GM12878 (cell line): Measurements from ENCODE around the gene CA14. TPM values are rescaled to one million over a fixed set of nuclear protein-coding genes. Genes with fewer than 3 reads are reported as not detected.
"Not testable (repeated sequence)": the region's sequence is repeated elsewhere in the genome, so short reads cannot be mapped to it uniquely, and the experiment has no call there.

ENCODE experiments used
- ATAC-seq: fragments of 200-7000 bp; cut with Tn5 transposase; 3 replicates; pipeline ENCODE4 v1.9.1; 2020; ENCODE audit warnings: mild to moderate bottlenecking, moderate library complexity
- BruUV-seq: library from RNA; stranded (reverse); fragments of 400-500 nt; replicated peaks from 2 replicates; lab custom pipeline; 2021; lab: Mats Ljungman, UMichigan
- CTCF ChIA-PET: fragments of 300-600 bp; sonication (Branson Sonifier 250); formaldehyde crosslinking; extraction: SDS; loops from one replicate; lab custom pipeline; 2021; ENCODE audit warnings: inconsistent platforms; lab: Yijun Ruan, JAX
- POLR2A ChIA-PET: fragments of 350-600 bp; formaldehyde crosslinking; extraction: SDS; loops from one replicate; lab custom pipeline; 2021; ENCODE audit warnings: inconsistent platforms; lab: Charles Lee
- RAD21 ChIA-PET: fragments of 300-600 bp; sonication (Branson Sonifier 250); formaldehyde crosslinking; loops from one replicate; lab custom pipeline; 2023; ENCODE audit warnings: antibody characterized with exemption; ENCODE audit not compliant: unreplicated experiment; lab: Charles Lee
- SMC1A ChIA-PET: fragments of 300-600 bp; sonication (Branson Sonifier 250); formaldehyde crosslinking; loops from one replicate; lab custom pipeline; 2023; ENCODE audit not compliant: unreplicated experiment, uncharacterized antibody; lab: Charles Lee
- DNase-seq: peaks from one replicate; pipeline ENCODE4 v3.0.0-alpha.2; 2011; ENCODE audit warnings: low read depth, low spot score
- FAIRE-seq: peaks from 3 replicates; lab custom pipeline; 2011; peaks lifted over from hg19 to GRCh38; lab: Jason Lieb, UNC
- H2AFZ ChIP-seq: 2 replicates; pipeline ENCODE4 v1.6.0; 2011; ENCODE audit warnings: low read depth, low read length, control low read depth; ENCODE audit not compliant: control insufficient read depth
- H3K27ac ChIP-seq: 2 replicates; pipeline ENCODE4 v1.5.1; 2011; ENCODE audit warnings: control low read depth; ENCODE audit not compliant: control insufficient read depth, insufficient read depth
- H3K27me3 ChIP-seq, 2 experiments: replicated peaks in 1 of 2; 2 replicates each; pipeline versions ENCODE4 v1.6.0 to v1.6.1; 2011; ENCODE audit warnings: low read length in 1 of 2; ENCODE audit not compliant: control insufficient read depth in 2 of 2, insufficient read depth in 2 of 2
- H3K36me3 ChIP-seq, 2 experiments: 2 replicates each; pipeline ENCODE4 v1.5.1; 2011; ENCODE audit warnings: low read length in 1 of 2; ENCODE audit not compliant: control insufficient read depth in 2 of 2, insufficient read depth in 2 of 2
- H3K4me1 ChIP-seq: 2 replicates; pipeline ENCODE4 v1.6.1; 2011; ENCODE audit warnings: mild to moderate bottlenecking, low read length, moderate library complexity, mixed read lengths; ENCODE audit not compliant: control insufficient read depth, insufficient read depth
- H3K4me2 ChIP-seq: 2 replicates; pipeline ENCODE4 v1.6.0; 2011; ENCODE audit warnings: control low read depth; ENCODE audit not compliant: control insufficient read depth, insufficient read depth
- H3K4me3 ChIP-seq: fragments of 200-600 bp; sonication (generic); 2 replicates; pipeline ENCODE4 v1.5.1; 2016
- H3K79me2 ChIP-seq: 2 replicates; pipeline ENCODE4 v1.6.0; 2011; ENCODE audit warnings: low read length; ENCODE audit not compliant: control insufficient read depth, insufficient read depth
- H3K9ac ChIP-seq: 2 replicates; pipeline ENCODE4 v1.8.0; 2011; ENCODE audit warnings: low read length, control low read depth, mixed read lengths; ENCODE audit not compliant: control insufficient read depth, insufficient read depth
- H3K9me3 ChIP-seq: replicated peaks from 3 replicates; pipeline ENCODE4 v1.5.1; 2011; ENCODE audit warnings: mild to moderate bottlenecking, low read length; ENCODE audit not compliant: control insufficient read depth, insufficient read depth
- H4K20me1 ChIP-seq: 2 replicates; pipeline ENCODE4 v1.6.0; 2011; ENCODE audit not compliant: control insufficient read depth, insufficient read depth
- CREB1 ChIP-seq: IDR thresholded peaks from 2 replicates; pipeline ENCODE4 v1.6.1; 2012; ENCODE audit warnings: low read depth, mild to moderate bottlenecking, inconsistent platforms
- PML ChIP-seq: IDR thresholded peaks from 2 replicates; pipeline ENCODE4 v1.6.1; 2012; ENCODE audit warnings: low read length, inconsistent platforms
- WGBS: methylation state at CpG from one replicate; pipeline ENCODE4 v1.1.6; 2016; ENCODE audit warnings: low lambda C conversion rate; ENCODE audit not compliant: insufficient replicate concordance, insufficient coverage; ENCODE audit errors: missing lambda C conversion rate; 5-methylcytosine and 5-hydroxymethylcytosine counted together
- in situ Hi-C: fragments of 300-500 bp; cut with MboI; formaldehyde crosslinking; loops from 9 replicates; pipeline ENCODE4 v1.14.3; 2018; ENCODE audit warnings: mixed read lengths
- intact Hi-C: fragments of 100-400 bp; cut with micrococcal nuclease; formaldehyde crosslinking; loops from one replicate; pipeline ENCODE4 v1.14.2; 2022; ENCODE audit not compliant: unreplicated experiment
- polyA plus RNA-seq, 11 experiments: library from polyadenylated mRNA; depleted of rRNA in 4 of 11; unstranded in 6 of 11; stranded (reverse) in 5 of 11; fragments of >200 nt; fragmentation: Nextera tagmentation in 4 of 11; fragmentation: Illumina TruSeq in 1 of 11; extraction: Ambion mirVana in 4 of 11; extraction: Trizol in 1 of 11; gene quantifications; 1 replicate in 1 of 11; 2 replicates in 10 of 11; pipeline versions ENCODE4 v1.2.1 to v1.2.3, GENCODE V29; 2011 to 2016; ENCODE audit warnings: inconsistent platforms in 2 of 11, missing spikeins in 2 of 11, low read depth in 1 of 11
- total RNA-seq, 4 experiments: library from RNA; depleted of rRNA in 3 of 4; stranded (reverse); fragments of >200 nt in 3 of 4; fragmentation: Illumina TruSeq in 1 of 4; extraction: Trizol in 1 of 4; gene quantifications; 2 replicates each; pipeline versions ENCODE4 v1.2.1 to v1.2.3, GENCODE V29; 2013 to 2021

Gene CA14
- total and polyA plus RNA-seq, 10 of the 15 experiments (the other 5 are each of a cell fraction or from before 2014, with no cell fraction given) = 0.11 to 0.35 (median 0.29) TPM; not detected in 6

DNA sequence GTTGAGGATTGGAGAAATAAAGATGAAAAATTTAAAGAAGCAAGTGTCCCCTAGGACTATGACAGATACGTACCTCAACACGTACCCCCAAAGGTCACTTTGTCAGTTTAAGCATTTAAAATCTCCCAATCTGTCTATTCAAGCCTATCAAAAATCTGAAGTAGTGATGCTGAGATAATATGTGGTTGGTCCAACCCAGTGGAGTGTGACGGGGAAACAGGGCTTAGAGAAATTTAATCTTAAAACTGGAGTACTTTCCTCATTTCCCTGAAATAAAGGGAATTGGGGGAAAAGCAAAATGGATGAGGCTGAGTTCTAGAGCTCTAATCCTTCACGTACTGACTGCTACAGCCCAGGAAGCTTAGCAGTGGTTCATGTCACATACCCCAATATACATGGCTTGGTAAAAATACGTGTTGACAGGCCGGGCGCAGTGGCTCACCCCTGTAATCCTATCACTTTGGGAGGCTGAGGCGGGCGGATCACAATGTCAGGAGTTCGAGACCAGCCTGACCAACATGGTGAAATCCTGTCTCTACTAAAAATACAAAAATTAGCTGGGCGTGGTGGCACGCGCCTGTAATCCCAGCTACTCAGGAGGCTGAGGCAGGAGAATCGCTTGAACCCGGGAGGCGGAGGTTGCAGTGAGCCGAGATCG is 43.3 kb upstream of the CA14 start:
- POLR2A ChIA-PET = interaction anchor here (1.3 kb wide), 1 partner anchor 19 kb away, joined by 5 read pairs; no protein-coding TSS in a partner anchor
- CTCF ChIA-PET = interaction anchor here (1.2 to 1.7 kb wide), 2 partner anchors 10 to 17 kb away, joined by 4 to 5 read pairs; no protein-coding TSS in a partner anchor
- peak; percentile 18 for FAIRE-seq

DNA sequence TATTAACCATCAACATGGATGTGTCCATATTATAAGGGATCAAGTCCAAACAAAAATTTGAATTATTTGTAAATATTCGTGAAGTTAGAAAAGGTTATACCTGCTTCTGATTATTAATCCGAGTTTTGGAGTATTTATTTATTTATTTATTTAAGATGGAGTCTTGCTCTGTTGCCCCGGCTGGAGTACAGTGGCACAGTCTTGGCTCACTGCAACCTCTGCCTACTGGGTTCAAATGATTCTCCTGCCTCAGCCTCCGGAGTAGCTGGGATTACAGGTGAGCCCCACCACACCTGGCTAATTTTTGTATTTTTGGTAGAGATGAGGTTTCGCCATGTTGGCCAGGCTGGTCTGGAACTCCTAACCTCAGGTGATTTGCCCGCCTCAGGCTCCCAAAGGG is 41.7 kb upstream of the CA14 start:
- H3K4me1 ChIP-seq, DNase-seq, H3K36me3 ChIP-seq, BruUV-seq, ATAC-seq, H3K9me3 ChIP-seq, H3K79me2 ChIP-seq, H3K9ac ChIP-seq, H3K4me2 ChIP-seq, H3K4me3 ChIP-seq, RAD21 ChIA-PET, H2AFZ ChIP-seq, FAIRE-seq, intact Hi-C loops, in situ Hi-C loops, H3K27ac ChIP-seq, H3K27me3 ChIP-seq, H4K20me1 ChIP-seq: not testable (repeated sequence)
- 98% methylated on average over 6 of the region's 6 CpGs for WGBS
- ChIA-PET POLR2A (interaction anchor here (0.6 kb wide), 2 partner anchors 20 to 32 kb away, joined by 3 to 4 read pairs; no protein-coding TSS in a partner anchor), CTCF (interaction anchor here (0.6 to 1.7 kb wide), 3 partner anchors 9 to 67 kb away, joined by 3 to 5 read pairs (median 3); partner anchors contain the start of gene CIART), SMC1A (interaction anchor here (0.6 kb wide), 1 partner anchor 29 kb away, joined by 3 read pairs; no protein-coding TSS in a partner anchor)

More for the DNA sequence above, 43.3 kb upstream of the CA14 start:
- H4K20me1 ChIP-seq, H3K9me3 ChIP-seq, ATAC-seq, H3K27me3 ChIP-seq, H3K79me2 ChIP-seq, H3K36me3 ChIP-seq, intact Hi-C loops, BruUV-seq, DNase-seq, in situ Hi-C loops, H3K4me1 ChIP-seq: not testable (repeated sequence)
- TF ChIP-seq PML = 0 out of 2 replicates have a peak, but pooled peaks have one; percentile 13
- TF ChIP-seq CREB1 = 0 out of 2 replicates have a peak, but pooled peaks have one; percentile 5
- Histone ChIP-seq H3K4me3 (peak overlapping the region; percentile 40; the same call in 1 of the 2 replicates), H3K4me2 (peak overlapping the region; percentile 51; the same call in 1 of the 2 replicates), H3K9ac (peak overlapping the region; percentile 43; the same call in 1 of the 2 replicates), H2AFZ (peak overlapping the region; percentile 71), H3K27ac (peak overlapping the region; percentile 52; the same call in 1 of the 2 replicates)
- WGBS = 82% methylated on average over 10 of the region's 18 CpGs
- RAD21 ChIA-PET = interaction anchor here (1.1 to 2.3 kb wide), 2 partner anchors 27 to 141 kb away, joined by 4 to 7 read pairs; no protein-coding TSS in a partner anchor
- SMC1A ChIA-PET = interaction anchor here (0.7 to 1.7 kb wide), 3 partner anchors 19 to 67 kb away, joined by 3 to 10 read pairs (median 4); no protein-coding TSS in a partner anchor
